Stimulated activated naive CD8-positive, alpha-beta T cell treated with anti-CD3 and anti-CD28 coated beads, Interleukin-15, amount 100 ng/mL, for 72 hours (primary cell): ENCODE results near the gene DAP.

Source experiments
- ATAC-seq: fragments of 150-1000 bp; cut with Tn5 transposase; 2 replicates; pipeline ENCODE4 v1.10.0; 2021; ENCODE audit warnings: mild to moderate bottlenecking, moderate library complexity
- DNase-seq, 2 donors: peaks; one replicate each; pipeline ENCODE4 v3.0.0; 2021 to 2022
- H3K27ac Mint-ChIP-seq, 2 donors: one replicate each; pipeline ENCODE4 v1.8.0; 2022; ENCODE audit warnings: mild to moderate bottlenecking in 2 of 2, mixed read lengths in 2 of 2, moderate library complexity in 2 of 2
- H3K27me3 Mint-ChIP-seq: one replicate; pipeline ENCODE4 v1.8.0; 2022; ENCODE audit warnings: mixed read lengths
- H3K4me1 Mint-ChIP-seq: one replicate; pipeline ENCODE4 v1.8.0; 2022; ENCODE audit warnings: mild to moderate bottlenecking, mixed read lengths
- H3K4me3 Mint-ChIP-seq, 2 donors: one replicate each; pipeline ENCODE4 v1.8.0; 2022; ENCODE audit warnings: mild to moderate bottlenecking in 2 of 2, mixed read lengths in 2 of 2, moderate library complexity in 1 of 2
- H3K9me3 Mint-ChIP-seq, 2 donors: one replicate each; pipeline ENCODE4 v1.8.0; 2022; ENCODE audit warnings: mixed read lengths in 2 of 2

Gene DAP

DNA sequence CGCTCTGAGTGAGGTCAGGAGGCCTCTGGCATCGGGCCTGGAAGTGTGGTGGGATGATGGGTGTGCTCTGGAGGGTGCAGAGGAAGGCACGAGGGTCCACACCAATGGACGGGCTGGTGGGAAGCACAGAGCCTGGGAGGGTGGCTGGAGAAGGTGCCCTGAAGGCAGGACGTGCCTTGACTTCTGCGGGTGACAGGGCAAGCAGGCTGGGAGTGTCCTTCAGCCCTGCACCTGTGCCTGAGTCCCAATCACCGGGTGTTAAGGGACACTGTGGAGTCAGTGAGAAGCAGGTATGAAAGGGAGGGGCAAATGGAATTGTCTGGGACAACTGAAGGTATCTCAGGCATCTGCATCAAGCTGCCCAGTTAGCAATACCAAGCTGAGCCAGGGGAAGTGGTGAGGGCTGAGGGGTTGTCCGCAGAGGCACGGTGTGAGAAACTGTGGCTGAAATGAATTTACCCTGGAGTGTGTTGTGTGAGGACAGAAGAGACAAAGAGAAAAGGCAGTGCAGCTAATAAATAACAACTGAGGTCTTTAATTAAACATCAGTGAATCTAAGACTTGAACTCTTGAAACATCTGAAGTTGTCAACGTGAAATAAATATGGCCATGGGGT lies 50.4 kb downstream of the DAP start:
- no peaks in the 10 kb centered on the region for H3K27me3 Mint-ChIP-seq
- no peaks in the 10 kb centered on the region for H3K9me3 Mint-ChIP-seq
- H3K4me1 Mint-ChIP-seq: peaks cover 30% of the 10 kb centered on the region
- H3K4me3 Mint-ChIP-seq: no peak overlapping the region
- no peak for ATAC-seq
- no peak for DNase-seq
- no peak overlapping the region for H3K27ac Mint-ChIP-seq

DNA sequence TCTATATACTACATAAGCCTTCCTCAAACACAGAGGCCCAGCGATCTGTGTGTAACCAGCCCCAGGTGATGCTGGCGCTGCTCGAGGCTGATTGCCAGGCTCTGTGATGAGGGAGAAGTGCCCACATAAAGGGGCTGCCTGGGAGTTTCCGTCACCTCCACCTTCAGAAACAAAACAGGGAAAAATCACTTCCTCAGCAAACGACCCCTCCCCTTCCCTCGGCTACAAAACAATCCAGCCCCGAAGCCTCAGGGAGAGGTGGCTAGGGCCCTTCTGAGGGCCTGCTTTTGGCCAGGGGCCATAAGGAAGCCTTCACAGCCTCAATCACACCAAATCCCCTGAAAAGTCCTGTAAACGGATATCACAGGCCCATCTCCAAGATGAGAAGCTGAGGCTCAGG lies 51.1 kb downstream of the DAP start:
- H3K4me3 Mint-ChIP-seq: no peak overlapping the region
- ATAC-seq: no peak
- peaks cover 37% of the 10 kb centered on the region for H3K4me1 Mint-ChIP-seq
- no peaks in the 10 kb centered on the region for H3K27me3 Mint-ChIP-seq
- H3K27ac Mint-ChIP-seq: no peak overlapping the region
- H3K9me3 Mint-ChIP-seq: no peaks in the 10 kb centered on the region
- DNase-seq: no peak

DNA sequence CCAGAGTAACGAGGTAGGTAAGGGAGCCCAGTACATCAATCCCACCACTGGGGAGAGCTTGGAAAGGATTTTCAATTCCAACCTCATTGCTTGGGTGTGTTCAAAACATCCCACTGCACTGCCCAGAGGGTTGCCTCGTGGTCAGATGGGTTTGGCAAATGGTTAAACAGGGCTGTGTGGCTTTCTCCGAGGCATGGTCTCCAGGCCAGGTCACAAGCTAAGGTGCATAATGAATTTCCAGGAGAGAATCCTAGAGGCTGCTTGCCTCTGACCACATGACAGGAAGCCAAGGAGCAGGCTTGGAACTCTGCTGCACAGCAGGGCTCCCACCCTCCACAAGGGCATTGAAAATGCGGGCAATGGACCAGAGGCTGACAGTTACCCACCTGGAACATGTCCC lies 51.6 kb downstream of the DAP start:
- Mint-ChIP-seq H3K9me3 (no peaks in the 10 kb centered on the region), H3K4me1 (peaks cover 43% of the 10 kb centered on the region), H3K4me3 (no peak overlapping the region), H3K27me3 (no peaks in the 10 kb centered on the region), H3K27ac (no peak overlapping the region)
- DNase-seq: no peak
- no peak for ATAC-seq

DNA sequence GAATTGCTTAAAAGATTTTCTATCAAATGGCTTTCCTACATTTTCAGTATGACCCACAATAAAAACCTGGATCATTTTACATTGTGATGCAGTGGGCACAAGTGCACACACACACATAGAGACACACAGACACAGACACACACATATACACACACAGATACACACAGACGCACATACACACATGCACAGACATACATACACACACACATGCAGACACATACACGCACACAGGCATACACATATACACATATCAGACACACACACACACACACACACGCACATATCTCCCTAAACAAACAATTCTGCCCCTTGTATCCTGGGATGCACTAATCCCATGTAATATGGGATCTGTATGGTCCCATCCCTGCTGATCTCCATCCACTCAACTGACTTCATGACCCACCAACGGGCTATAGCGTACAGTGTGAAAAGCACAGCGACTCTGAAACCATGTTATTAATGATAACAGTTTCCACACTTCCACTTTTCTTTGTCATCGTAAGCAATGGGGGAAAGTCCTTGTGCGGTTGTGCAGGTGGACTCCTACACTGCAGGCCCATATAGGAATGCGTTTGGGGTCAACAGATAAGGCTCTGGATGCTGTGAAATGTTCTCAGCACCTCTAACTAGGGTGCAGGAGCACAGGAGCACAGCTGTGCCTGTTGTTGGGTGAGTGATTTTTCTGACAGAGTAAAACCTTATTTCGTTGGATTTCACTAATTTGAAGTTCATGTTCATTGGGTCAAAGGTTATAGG lies 52.7 kb downstream of the DAP start:
- Mint-ChIP-seq H3K9me3 (no peaks in the 10 kb centered on the region), H3K27me3 (no peaks in the 10 kb centered on the region), H3K4me3 (no peak overlapping the region), H3K4me1 (peaks cover 50% of the 10 kb centered on the region), H3K27ac (no peak overlapping the region)
- ATAC-seq (no peak), DNase-seq (no peak)

DNA sequence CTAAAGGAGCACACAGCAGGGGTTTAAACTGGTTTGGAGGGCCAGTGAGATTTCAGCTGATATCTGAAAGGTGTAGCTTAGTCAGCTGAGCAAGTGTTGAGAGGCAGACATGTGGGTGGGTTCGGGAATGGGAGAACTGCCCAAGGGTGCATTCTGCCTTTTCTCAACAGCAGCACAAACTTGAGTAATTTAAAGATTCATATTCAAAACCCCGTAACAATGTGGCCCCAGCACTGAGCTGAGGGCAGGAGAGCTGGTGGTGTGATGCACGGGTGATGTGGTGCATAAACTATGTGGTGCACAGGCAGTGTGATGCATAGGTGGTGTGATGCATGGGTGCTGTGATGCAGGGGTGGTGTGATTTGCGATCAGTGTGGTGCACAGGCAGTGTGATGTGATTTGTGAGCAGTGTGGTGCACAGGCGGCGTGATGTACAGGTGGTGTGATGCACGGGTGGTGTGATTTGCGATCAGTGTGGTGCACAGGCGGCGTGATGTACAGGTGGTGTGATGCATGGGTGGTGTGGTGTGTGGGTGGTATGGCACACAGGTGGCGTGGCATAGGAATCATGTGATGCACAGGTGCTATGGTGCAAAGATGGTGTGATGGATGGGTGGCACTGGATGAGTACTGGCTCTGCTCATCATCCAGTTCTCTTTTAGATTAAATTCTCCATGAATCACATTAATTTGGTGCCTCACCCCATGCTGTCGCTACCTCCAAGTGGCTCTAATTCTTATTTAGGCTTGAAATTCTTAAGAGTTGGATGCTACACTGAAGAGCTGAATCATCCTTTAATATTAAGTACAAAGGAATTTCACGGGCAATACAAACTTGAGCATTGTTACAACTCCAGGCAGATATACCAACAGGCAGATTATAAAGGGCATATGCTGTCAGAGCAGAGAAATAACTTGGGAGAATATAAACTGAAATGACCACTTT lies 53.6 kb downstream of the DAP start:
- DNase-seq (no peak), ATAC-seq (peak; percentile 30)
- Mint-ChIP-seq H3K4me3 (no peak overlapping the region), H3K27me3 (no peaks in the 10 kb centered on the region), H3K27ac (no peak overlapping the region), H3K9me3 (no peaks in the 10 kb centered on the region), H3K4me1 (peaks cover 45% of the 10 kb centered on the region)

DNA sequence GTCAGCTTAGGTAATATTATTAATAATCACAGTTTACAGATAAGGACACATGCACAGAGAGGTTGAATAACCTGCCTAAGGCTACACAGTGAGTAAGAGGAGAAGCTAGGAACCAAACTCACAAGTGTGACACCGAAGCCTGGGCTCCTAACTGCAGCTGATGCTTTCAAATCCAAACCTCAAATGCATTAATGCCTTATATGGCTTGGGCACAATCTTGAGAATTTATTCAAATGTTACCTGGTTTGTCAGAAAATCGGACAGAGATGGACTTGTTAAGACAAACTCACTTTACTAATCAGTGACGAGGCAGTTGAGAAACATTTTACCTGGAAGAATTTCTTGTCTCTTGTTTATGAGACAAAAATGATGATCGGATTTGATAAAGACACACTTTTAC lies 54.7 kb downstream of the DAP start:
- ATAC-seq: no peak
- Mint-ChIP-seq H3K4me1 (peaks cover 40% of the 10 kb centered on the region), H3K27ac (no peak overlapping the region), H3K27me3 (no peaks in the 10 kb centered on the region), H3K9me3 (no peaks in the 10 kb centered on the region), H3K4me3 (no peak overlapping the region)
- no peak for DNase-seq

DNA sequence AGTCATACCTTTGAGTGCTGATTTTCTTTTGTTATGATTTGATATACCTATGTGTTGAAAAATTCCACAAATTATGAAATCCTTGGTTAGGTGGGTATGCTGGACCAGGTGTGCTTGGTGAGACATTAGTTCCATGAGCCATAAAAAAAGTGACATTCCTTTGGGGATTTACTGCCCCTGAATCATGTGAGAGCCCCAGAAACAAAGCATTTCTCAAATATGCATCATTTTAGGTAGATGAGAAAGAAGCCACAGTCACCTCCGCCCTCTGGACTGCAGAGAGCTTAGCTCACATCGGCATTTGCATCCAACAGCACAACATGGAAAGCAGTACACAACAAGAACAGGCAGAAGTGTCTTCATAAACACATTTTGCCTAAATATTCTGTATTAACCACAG lies 55.3 kb downstream of the DAP start:
- Mint-ChIP-seq H3K27me3 (no peaks in the 10 kb centered on the region), H3K4me1 (peaks cover 40% of the 10 kb centered on the region), H3K9me3 (no peaks in the 10 kb centered on the region), H3K27ac (peak overlapping the region in 1 of 2 donors; percentile 44), H3K4me3 (no peak overlapping the region)
- DNase-seq (no peak), ATAC-seq (no peak)

DNA sequence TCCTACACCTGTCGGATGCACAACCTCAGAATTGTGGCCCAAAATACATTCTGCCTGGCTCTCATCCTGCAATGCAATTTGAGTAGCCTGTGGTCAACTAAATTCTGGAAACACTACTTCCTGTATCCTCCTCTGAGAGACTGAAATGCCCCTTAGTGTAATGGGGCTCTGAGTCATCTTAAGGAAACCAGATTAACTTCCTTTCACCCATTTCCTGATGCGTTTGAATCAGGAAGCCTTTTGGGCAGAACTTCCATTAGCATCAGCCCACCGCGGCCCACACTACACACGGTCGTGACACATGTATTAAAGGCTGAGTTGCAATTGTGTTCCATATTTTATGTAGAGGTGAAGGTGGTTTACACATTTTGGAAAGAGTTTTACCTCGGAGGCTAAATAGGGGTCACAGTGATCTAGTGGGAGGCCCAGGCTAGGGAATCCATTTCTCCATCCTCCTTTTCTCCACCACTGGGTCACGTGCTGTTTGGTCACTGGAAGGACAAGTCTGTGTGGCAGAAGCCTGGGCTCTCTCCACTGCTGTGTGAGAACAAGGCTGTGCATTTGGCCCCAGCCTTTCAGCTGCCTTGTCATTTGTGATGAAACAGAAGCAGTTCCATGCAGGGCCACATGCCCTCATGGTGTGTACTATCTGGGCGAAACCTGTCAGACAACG lies 55.9 kb downstream of the DAP start:
- no peak for DNase-seq
- H3K27me3 Mint-ChIP-seq: no peaks in the 10 kb centered on the region
- H3K4me1 Mint-ChIP-seq: peaks cover 45% of the 10 kb centered on the region
- peak overlapping the region in 1 of 2 donors; percentile 20 for H3K4me3 Mint-ChIP-seq
- ATAC-seq: peak; percentile 72
- H3K9me3 Mint-ChIP-seq: no peaks in the 10 kb centered on the region
- peak overlapping the region in 1 of 2 donors; percentile 44 for H3K27ac Mint-ChIP-seq

DNA sequence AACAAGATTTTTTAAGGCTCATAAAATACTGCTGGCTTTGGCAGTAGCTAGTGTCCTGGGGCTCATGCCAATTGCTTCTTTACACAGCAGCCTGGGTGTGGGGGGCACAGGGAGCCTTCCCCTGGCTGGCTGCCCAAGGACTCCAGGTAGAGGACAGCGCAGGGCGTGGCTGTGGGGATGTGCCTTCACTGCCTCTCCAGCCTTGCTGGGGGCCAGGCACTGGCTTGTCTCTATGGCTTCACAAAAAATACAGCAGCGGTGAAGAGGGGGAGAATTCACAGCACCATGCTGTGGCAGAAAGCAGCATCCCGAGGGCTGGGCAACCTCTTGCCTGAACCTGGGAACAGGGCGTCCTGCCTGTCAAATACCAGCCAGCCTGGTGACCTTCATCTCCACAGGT lies 57.4 kb downstream of the DAP start:
- DNase-seq (no peak), ATAC-seq (no peak)
- Mint-ChIP-seq H3K27ac (no peak overlapping the region), H3K9me3 (no peaks in the 10 kb centered on the region), H3K4me3 (no peak overlapping the region), H3K27me3 (no peaks in the 10 kb centered on the region), H3K4me1 (peaks cover 59% of the 10 kb centered on the region)

DNA sequence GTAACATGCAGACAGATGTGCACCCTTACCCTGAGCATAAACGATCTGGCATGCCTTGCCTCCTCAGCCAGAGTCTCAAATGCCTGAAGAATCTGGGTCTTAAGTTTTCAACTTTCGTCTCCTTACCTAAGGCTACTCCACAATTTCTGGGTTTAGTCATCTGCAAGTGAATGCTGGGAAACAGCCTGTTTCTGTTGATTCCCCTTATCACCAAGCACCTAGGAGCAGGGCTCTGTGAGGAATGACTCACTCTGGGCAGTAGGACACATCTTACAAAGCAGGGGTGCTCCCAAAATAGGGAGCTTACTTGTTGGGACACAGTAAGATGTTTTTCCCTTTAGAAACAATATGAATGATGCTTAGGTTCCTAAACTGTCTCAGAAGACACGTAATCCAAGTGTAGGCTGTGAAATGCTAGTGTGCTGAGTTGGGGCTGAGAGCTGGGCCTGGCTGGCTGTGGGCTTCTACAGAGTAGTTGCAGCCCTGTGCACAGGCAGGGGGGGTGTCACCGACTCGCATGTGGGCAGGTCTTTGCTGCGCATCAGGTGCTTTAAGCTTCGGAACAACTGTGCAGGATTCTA lies 58.0 kb downstream of the DAP start:
- Mint-ChIP-seq H3K9me3 (no peaks in the 10 kb centered on the region), H3K4me1 (peaks cover 62% of the 10 kb centered on the region), H3K27ac (peak overlapping the region in 1 of 2 donors; percentile 28), H3K4me3 (no peak overlapping the region), H3K27me3 (no peaks in the 10 kb centered on the region)
- ATAC-seq (no peak), DNase-seq (no peak)

DNA sequence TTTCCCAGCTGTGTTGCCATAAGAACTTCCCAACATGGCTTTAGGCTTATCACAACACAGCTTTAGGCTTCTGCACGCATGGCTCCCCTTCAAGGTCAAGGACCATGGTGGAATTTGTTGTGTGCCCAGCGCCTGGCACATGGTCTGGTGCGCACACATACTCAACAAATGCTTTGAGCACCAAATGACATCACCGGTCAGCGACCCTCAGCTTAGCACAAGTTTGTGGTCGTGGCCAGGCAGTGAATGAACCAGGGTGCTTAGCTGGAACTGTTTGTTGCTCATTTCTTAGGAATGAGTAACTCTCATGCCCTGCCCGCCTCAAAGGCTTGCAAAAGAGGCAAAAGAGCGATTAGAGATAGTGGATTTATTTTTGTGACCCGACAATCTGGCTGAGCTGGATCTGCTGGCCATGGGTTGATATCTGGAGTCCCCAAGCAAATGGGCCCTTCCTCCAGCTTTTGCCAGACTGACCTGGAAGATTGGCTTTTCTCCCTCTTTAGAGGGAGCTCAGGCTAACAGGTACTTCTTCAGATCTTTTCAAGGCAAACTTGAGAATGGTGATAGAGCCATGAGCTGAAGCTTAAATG lies 58.9 kb downstream of the DAP start:
- no peak overlapping the region for H3K4me3 Mint-ChIP-seq
- DNase-seq: no peak

DNA sequence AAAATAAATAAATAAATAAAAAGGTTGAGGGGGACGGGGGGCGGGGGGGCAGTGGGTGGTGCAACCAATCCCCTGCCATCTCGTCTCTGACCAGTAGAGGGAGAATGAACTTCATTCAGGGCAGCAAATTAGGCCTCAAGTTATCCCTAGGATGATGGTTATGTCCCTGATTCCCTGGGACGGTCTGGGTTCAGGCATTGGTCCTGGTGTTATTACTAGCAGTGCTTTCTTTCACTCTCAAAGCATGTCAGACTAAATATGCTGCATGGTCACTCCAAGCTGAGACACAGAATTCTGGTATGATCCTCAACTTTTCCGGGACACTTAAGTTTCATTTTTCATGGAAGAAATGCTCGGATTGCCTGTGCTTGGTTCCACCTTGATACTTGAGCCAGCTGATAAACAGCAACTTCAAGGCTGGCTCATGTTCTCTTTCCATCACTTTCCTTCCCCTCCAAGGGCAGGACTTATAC lies 59.4 kb downstream of the DAP start:
- no peaks in the 10 kb centered on the region for H3K27me3 Mint-ChIP-seq
- ATAC-seq (no peak), DNase-seq (peak; percentile 24 to 26)
- no peak overlapping the region for H3K27ac Mint-ChIP-seq
- peaks cover 62% of the 10 kb centered on the region for H3K4me1 Mint-ChIP-seq
- H3K9me3 Mint-ChIP-seq: no peaks in the 10 kb centered on the region
- H3K4me3 Mint-ChIP-seq: no peak overlapping the region

More for the DNA sequence above, 58.9 kb downstream of the DAP start:
- H3K4me1 Mint-ChIP-seq: peaks cover 62% of the 10 kb centered on the region
- no peaks in the 10 kb centered on the region for H3K9me3 Mint-ChIP-seq
- no peak for ATAC-seq
- H3K27me3 Mint-ChIP-seq: no peaks in the 10 kb centered on the region
- no peak overlapping the region for H3K27ac Mint-ChIP-seq

DNA sequence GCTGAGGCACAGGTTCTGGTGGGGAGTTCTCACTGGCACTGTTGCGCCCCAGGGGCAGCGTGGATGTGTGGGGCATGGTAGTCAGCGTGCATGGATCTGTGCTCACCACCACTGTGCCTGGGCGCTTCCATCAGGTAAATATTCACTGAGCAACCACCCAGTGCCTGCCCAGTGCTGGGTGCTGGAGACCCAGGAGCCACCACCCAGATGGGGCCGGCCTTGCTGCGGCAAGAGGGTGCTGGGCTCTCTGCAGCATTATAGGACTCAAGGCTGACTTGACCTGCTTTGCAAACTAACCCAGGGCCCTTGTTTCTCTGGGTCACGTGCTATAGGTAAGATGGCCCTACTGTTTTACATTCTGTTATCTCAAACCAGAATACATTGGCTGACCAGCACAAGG lies 60.5 kb downstream of the DAP start:
- Mint-ChIP-seq H3K9me3 (no peaks in the 10 kb centered on the region), H3K27ac (no peak overlapping the region), H3K4me3 (no peak overlapping the region), H3K27me3 (no peaks in the 10 kb centered on the region), H3K4me1 (peaks cover 68% of the 10 kb centered on the region)
- DNase-seq (no peak), ATAC-seq (no peak)

DNA sequence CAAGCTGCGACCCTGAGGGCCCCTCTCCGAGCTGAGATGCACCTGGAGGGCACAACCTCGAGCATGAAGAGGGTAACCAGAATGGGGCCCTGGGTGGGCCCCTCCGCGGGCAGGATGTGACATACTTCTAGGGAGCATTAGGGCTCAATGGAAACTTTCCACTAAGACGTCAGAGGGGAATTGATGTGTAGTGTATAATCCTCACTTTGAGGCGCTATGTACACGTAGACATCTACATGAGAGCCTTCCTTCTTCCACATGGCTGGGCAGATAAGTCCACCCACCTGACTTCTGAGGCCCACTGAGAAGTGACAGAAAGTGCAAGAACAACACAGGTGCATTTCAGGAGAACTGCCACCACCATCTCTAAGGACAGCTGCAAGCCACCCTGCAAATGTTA lies 61.0 kb downstream of the DAP start:
- DNase-seq (no peak), ATAC-seq (peak; percentile 17)
- Mint-ChIP-seq H3K4me1 (peaks cover 68% of the 10 kb centered on the region), H3K27ac (peak overlapping the region in 1 of 2 donors; percentile 66), H3K9me3 (no peaks in the 10 kb centered on the region), H3K4me3 (no peak overlapping the region), H3K27me3 (no peaks in the 10 kb centered on the region)
